RWPE2 (cell line): ENCODE data around the gene EML4.

Experiments
- ATAC-seq: fragments of 200-7000 bp; cut with Tn5 transposase; 3 replicates; pipeline ENCODE4 v1.9.1; 2021; ENCODE audit warnings: low read depth
- DNase-seq: peaks from one replicate; pipeline ENCODE4 v3.0.0-alpha.2; 2020; ENCODE audit warnings: low spot score
- H3K27ac ChIP-seq: fragments of 450-650 bp; 2 replicates; pipeline ENCODE4 v1.5.1; 2017; ENCODE audit warnings: mild to moderate bottlenecking; ENCODE audit not compliant: poor library complexity, severe bottlenecking
- H3K27me3 ChIP-seq: fragments of 250-450 bp; sonication (Bioruptor Pico); 2 replicates; pipeline ENCODE4 v1.5.1; 2021; ENCODE audit warnings: mild to moderate bottlenecking, moderate library complexity; ENCODE audit not compliant: insufficient read depth, poor library complexity, severe bottlenecking
- H3K36me3 ChIP-seq: fragments of 250-450 bp; sonication (Bioruptor Pico); 2 replicates; pipeline ENCODE4 v1.5.1; 2020; ENCODE audit warnings: low read depth, mild to moderate bottlenecking, moderate library complexity
- H3K4me1 ChIP-seq: fragments of 250-450 bp; sonication (Bioruptor Pico); 2 replicates; pipeline ENCODE4 v1.5.1; 2021; ENCODE audit warnings: mild to moderate bottlenecking, moderate library complexity; ENCODE audit not compliant: insufficient read depth, poor library complexity, severe bottlenecking
- H3K4me3 ChIP-seq: fragments of 250-450 bp; sonication (Bioruptor Pico); 2 replicates; pipeline ENCODE4 v1.5.1; 2021; ENCODE audit warnings: mild to moderate bottlenecking, moderate library complexity; ENCODE audit not compliant: severe bottlenecking
- H3K9me3 ChIP-seq: fragments of 250-450 bp; sonication (Bioruptor Pico); 2 replicates; pipeline ENCODE4 v1.5.1; 2021; ENCODE audit warnings: mild to moderate bottlenecking, moderate library complexity; ENCODE audit not compliant: severe bottlenecking
- CTCF ChIP-seq: fragments of 450-650 bp; IDR thresholded peaks from one replicate; pipeline ENCODE4 v1.5.1; 2017; ENCODE audit warnings: mild to moderate bottlenecking, moderate library complexity; ENCODE audit not compliant: poor library complexity, severe bottlenecking

The EML4 gene

GRCh38 chr2:42176992-42177738 is 8.0 kb downstream of the EML4 start:
- Histone ChIP-seq H3K27me3 (no peaks in the 10 kb centered on the region), H3K4me3 (no peak overlapping the region), H3K9me3 (no peaks in the 10 kb centered on the region), H3K27ac (no peak overlapping the region), H3K36me3 (no peaks in the 10 kb centered on the region), H3K4me1 (peaks cover 5% of the 10 kb centered on the region)
- DNase-seq: no peak
- ATAC-seq: no peak
- no peak for TF ChIP-seq CTCF

DNA sequence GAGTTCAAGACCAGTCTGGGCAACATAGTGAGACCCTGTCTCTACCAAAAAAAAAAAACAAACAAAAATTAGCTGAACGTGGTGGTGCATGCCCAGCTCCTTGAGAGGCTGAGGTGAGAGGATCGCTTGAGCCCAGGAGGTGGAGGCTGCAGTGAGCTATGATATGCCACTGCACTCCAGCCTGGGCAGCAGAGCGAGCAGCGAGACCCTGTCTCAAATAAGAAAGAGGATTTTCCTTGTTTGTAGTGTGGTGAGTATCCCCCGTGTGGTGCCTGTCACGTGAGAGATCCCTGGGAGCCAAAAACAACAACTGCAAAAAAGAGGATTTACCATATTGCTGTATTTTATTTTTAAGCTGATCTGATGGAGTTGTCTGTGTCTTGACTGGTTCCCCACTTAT is 9.2 kb downstream of the EML4 start:
- no peaks in the 10 kb centered on the region for H3K36me3 ChIP-seq
- no peaks in the 10 kb centered on the region for H3K9me3 ChIP-seq
- no peak overlapping the region for H3K27ac ChIP-seq
- H3K27me3 ChIP-seq: no peaks in the 10 kb centered on the region
- no peaks in the 10 kb centered on the region for H3K4me1 ChIP-seq
- DNase-seq: no peak
- TF ChIP-seq CTCF: no peak
- no peak for ATAC-seq
- H3K4me3 ChIP-seq: no peak overlapping the region

- H3K27me3 ChIP-seq: no peaks in the 10 kb centered on the region
- no peak overlapping the region for H3K27ac ChIP-seq
- no peaks in the 10 kb centered on the region for H3K36me3 ChIP-seq
- no peak overlapping the region for H3K4me3 ChIP-seq
- no peak for TF ChIP-seq CTCF
- DNase-seq (no peak), ATAC-seq (no peak)
- H3K4me1 ChIP-seq: no peaks in the 10 kb centered on the region
- no peaks in the 10 kb centered on the region for H3K9me3 ChIP-seq
These were observed 11.1 kb downstream of the EML4 start for GRCh38 chr2:42180300-42180699.

DNA sequence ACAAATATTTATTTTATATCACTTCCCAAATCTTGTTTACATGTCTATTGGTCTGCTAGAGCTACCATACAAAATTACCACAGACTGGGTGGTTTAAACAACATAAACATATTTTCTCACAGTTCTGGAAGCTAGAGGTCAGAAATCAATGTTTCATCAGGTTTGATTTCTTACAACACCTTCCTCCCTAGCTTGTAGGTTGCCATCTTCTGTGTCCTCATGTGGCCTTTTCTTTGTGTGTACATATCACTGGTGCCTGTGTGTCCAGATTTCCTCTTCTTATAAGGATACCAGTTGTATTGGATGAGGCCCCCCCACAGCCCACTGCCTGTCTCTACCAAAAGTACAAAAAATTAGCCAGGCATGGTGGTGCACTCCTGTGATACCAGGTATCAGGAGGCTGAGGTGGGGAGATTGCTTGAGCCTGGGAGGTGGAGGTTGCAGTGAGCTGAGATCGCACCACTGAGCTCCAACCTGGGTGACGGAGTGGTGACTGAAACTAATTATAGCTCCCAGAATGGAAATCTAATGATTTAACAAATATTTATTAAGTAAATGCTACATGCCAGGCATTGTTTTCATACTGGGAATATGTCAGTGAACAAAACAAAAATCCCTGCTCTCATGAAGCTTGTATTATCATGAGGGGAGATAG is 13.6 kb downstream of the EML4 start:
- ATAC-seq: no peak
- no peaks in the 10 kb centered on the region for H3K4me1 ChIP-seq

More for the DNA sequence above, 13.6 kb downstream of the EML4 start:
- TF ChIP-seq CTCF: no peak
- no peak for DNase-seq
- Histone ChIP-seq H3K27ac (no peak overlapping the region), H3K4me3 (no peak overlapping the region), H3K9me3 (no peaks in the 10 kb centered on the region), H3K27me3 (no peaks in the 10 kb centered on the region), H3K36me3 (no peaks in the 10 kb centered on the region)
